ENCODE results near the gene PLEKHH2. TPM values are rescaled to one million over a fixed set of nuclear protein-coding genes. Genes with fewer than 3 reads are reported as not detected.
A peak's percentile ranks its signal among the peaks of the same experiment; 100 is the strongest.

Gene PLEKHH2
- total RNA-seq, 1 donor from 2014 or later: 39.3 TPM

DNA sequence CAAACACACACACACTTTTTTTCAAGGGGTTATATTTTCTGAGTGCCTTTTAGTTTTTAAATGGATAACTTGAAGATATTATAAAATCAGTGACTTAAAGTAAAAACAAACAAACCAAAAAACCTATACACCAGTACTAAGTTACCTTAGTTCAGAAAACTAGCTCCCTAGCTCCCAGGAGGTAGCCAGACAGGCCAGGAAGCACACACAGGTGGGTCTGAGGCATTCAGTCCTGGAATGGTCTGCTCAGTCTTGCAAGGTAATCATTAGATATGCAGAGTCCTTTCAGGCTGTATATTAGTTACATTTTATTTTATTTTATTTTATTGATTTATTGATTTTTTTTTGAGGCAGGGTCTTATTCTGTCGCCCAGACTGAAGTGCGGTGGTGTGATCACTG is 126.0 kb downstream of the PLEKHH2 start:
- no peak for DNase-seq

- DNase-seq: peak; percentile 79
Measured at GRCh38 chr2:43764086-43764705, 127.1 kb downstream of the PLEKHH2 start.

DNA sequence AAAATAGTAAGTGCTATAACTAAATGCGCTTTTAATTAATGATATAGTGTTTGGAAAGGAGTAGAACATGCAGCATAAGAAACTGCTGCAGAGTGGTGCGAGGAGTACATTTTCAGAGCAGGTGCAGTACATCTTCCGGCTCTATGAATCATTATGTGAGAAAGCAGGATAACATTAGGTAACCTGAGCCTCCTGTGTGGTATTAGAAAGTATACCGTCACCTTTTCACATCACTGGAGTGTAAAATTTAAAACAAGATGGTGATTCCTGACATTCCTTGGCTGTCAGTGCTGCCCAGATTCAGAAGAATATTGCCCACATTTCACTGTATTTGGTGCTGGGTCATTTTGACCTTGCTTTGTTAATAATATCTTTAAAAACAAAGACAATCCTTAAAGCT is 128.9 kb downstream of the PLEKHH2 start:
- no peak for DNase-seq

DNA sequence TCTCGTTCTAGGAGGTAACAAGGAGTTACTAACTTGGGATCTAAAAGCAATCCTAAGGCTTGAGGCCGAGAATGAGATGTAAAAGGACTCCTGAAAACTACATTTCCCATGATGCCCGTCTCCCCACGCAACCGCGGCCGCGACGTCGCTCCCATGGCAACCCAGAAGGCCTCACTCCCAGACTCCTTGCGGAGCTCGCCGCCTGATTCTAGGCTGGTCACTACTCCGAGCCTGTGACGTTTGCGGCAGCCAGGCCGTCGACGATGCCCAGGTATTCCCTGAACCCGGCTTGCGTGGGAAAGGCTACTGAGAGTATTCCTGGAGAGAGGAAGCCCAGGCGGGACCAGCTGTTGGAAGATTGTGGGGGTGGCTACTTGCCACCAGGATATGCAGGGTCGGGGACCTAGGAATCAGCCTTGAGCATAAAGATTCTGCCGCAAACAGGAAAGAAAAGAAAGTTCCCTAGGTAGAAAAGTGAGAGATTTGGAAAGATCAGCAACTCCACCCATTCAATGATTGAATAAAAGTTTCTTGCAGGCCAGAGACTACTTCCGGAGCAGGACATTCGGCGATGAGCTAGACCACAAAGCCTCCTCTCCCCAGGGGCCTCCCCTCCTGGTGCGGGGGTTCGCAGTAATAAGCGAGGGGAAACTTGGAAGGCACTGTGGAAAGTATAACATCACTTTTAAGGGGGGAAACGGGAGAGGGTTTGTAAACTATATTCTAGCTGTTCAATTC is 137.0 kb downstream of the PLEKHH2 start, which contains the start of gene DYNC2LI1:
Gene DYNC2LI1 (plus strand): TSS at position 164 of the 738 bp plus-strand sequence. CDS start 100 bp downstream, at position 264.
- peak; percentile 87 for DNase-seq

DNA sequence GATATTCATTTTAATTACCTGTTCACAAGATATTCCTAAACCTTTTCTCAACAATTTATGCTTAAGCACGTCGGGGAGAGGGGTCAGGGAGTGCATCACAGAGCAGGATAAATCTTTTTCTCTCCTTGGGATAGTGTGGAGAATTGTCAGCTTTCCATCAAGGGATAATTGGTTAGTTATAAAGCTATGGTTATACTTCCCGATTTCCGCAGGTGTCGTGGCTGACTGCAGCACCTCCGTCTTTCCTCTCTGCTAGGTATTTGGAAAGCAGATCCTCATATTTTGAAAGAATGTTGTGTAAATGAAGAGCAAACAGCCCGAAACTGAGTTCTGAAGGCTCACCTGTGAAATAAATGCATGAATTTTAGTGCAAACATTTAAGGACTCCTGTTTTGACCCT is 137.6 kb downstream of the PLEKHH2 start:
- DNase-seq: no peak

DNA sequence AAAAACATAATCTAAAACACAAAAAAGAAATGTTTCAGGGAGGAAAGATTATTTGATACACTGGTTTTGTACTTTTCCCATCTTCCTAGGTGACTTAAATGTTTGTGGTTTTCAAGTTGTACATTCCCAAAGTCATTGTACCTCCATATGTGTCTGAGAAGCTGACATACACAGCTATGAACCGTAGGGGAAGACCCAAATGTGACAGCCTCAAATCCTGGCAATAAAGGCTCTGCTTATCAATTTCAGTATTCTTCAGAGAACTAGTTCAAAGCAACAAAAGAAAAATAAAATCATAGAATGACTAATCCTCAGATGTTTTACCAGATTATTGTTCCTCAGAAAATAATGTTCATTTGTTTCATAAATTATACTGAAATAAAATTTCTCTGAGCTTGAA is 139.3 kb downstream of the PLEKHH2 start:
- no peak for DNase-seq

DNA sequence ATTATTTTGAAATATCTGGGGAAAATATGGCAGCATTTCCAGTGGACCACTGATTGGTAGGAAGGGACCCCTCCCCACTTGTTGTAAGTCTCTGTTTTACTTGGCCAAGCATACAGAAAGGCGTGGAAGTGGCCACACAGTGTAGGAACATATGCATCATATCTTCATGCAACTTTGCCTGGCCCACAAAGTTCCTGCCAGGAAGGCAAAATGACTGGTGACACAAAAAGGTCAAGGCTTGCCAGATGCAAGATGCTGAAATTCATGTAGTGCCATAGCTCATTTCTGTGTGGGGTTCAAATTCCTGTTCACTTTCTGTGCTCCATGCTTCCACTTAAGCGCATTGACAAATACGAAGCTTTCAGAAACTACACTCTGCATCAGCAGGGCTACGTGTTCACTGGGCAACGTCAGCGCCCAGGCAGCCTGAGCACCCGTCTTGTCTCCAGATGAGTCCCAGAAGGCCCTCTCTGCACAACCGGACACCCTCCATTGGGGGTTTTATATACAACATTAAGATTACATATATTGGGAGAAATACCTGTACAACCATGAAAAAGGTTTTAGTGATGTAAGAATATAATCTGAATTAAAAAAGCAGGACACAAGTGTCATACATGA is 140.4 kb downstream of the PLEKHH2 start:
- DNase-seq: no peak

GRCh38 chr2:43778233-43778632 is 141.2 kb downstream of the PLEKHH2 start:
- DNase-seq: no peak

DNA sequence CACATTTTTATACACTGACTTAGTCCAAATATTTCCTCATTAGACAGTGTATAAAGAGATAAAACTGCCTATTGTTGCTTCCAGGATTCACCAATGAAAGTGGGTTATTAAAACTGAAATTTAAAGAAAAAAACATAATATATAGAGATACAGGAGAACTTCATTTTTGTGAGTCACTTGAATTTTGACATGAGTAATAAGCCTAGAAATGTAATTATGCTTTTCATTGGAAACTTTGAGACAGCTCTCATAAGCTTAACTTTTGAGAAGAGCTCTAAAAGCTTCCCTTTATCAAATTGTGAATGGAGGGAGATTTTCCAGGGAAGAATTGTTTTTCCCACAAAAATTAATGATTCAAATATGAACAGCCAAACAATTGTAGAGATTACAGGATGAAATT is 150.8 kb downstream of the PLEKHH2 start:
- no peak for DNase-seq

DNA sequence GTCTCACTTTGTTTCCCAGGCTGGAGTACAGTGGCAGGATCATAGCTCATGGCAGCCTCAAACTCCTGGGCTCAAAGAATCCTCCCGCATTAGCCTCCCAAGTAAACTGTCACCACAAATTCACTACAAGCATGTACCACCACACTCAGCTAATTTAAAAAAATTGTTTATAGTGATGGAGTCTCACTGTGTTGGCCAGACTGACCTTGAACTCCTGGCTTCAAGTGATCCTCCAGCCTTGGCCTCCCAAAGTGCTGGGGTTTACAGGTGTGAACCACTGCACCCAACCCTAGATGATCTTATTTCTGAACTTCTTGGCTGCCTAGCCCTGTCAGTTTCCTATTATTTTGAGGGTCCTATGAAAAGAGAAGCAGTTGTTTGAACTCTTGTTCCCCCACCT is 151.6 kb downstream of the PLEKHH2 start:
- no peak for DNase-seq

GRCh38 chr2:43790147-43790546 is 153.1 kb downstream of the PLEKHH2 start:
- DNase-seq: no peak

DNA sequence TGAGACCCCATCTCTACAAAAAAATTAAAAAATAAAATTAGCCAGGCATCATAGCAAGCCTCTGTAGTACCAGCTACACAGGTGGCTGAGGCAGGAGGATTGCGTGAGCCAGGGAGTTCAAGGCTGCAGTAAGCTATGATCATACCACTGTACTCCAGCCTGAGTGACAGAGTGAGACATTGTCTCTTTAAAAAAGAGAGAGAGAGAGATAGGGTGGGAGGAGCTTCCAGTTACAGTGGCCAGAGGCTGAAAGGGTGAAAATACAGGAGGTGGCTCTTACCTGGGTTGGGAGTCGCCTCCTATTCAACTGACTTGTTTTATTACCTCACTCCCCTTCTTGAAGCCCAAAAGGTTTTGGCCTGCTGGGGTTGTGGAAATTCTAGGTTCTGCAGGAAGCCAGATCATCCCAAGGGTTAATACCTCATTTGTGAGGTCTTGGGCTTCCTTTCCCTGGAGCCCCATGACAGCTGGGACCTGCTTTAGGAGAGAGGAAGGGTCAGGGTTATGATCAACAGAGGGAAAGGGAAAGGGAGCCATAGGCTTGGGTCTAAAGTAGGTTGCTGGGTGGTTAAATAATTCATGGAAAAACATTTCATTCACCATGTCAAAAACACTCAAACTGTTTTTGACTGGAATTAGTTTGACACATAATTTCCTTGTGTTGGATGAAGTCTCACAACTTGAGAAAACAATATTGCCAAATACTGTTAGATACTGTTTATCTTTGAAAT is 154.1 kb downstream of the PLEKHH2 start:
- DNase-seq: no peak

DNA sequence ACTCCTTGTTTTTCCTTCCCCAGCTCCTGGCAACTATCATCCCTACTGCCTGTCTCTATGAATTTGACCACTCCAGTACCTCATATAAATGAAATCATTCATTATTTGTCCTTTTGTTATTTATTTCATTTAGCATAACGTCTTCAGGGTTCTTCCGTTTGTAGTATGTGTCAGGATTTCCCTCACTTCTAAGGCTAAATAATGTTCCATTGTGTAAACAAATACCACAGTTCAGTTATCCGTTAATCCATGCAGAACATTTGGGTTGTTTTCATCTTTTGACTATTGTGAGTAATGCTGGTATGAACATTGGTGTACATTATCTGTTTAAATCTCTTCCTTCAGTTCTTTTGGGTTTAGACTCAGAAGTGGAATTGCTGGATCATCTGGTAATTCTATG is 155.6 kb downstream of the PLEKHH2 start:
- no peak for DNase-seq

DNA sequence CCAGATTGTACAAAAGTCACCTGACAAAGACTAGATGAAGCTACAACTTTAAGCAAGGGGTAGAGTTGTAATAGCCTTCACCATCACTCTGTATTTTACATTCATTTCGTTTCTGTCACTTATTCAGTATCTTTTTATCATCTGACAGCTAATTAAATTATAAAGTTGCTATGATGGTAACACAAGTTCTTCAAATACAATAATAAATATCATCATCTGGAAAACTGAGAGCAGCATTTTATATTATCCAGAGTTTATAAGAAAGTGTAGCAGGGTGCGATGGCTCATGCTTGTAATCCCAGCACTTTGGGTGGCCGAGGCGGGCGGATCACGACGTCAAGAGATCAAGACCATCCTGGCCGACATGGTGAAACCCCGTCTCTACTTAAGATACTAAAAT is 157.9 kb downstream of the PLEKHH2 start:
- DNase-seq: no peak

DNA sequence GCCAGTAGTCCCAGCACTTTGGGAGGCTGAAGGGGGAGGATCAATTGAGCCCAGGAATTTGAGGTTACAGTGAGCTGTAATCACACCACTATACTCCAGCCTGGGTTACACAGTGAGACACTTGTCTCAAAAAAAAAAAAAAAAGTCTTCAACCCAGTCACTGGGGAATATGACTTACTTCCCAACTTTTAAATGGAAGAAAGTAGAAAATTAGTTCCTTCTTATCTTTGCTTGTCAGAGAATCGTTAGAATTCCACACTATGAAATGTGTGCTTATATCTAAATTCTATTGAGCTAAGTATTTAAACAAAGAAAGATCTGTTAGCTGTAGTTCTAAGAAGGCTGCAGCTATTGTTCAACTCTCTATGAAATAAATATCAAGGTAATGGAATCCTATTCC is 159.1 kb downstream of the PLEKHH2 start:
- DNase-seq: no peak

DNA sequence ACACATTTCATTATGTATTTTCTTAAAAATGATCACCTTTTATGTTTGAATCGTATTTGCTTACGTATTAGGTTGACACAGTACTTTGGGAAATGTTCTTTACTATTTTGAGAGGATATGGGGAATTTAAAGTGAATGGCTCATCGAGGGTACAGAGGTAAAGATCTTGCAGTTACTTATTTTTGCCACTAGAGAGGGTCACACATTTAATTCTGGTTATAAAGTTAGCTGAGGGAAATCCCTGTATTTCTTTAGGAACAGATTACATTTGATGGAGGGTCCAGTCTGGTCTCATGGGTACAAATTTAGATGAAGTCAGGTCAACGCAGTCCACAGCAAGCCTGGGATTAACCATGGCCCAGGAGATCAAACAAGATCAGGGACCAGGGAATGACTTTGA is 161.2 kb downstream of the PLEKHH2 start:
- DNase-seq: no peak

DNA sequence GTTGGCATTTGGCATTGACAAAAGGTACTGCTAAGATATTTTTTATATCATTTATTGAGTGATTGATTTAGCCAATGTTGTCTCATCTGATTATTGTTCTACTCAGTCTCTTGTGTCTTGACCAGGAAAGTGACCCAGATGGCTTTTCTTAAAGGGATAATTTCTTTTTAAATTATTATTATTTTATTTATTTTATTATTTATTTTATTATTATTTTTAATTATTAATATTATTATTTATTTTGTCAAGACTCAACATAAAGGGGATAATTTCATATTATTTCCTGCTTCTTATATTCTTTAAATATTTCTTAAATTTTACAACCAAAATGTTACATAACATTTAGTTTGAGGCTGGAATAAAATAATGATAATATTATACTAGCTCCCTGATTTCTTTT is 163.8 kb downstream of the PLEKHH2 start:
- no peak for DNase-seq

GRCh38 chr2:43802135-43802534 is 165.1 kb downstream of the PLEKHH2 start:
- DNase-seq: no peak

DNA sequence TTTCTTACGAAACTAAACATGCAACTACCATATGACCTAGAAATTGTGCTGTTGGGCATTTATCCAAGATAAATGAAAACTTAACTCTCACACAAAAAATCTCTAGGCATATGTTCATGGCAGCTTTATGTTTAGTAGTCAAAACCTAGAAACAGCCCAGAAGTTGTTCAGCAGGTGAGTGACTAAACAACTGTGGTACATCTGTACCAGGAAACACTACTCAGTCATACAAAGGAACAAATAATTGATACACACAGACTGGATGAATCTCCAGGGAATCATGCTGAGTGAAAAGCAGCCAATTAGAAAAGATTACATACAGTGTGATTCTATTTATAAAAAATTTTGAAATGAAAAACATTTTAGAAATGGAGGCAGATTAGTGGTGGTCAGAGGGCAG is 166.1 kb downstream of the PLEKHH2 start:
- DNase-seq: no peak

DNA sequence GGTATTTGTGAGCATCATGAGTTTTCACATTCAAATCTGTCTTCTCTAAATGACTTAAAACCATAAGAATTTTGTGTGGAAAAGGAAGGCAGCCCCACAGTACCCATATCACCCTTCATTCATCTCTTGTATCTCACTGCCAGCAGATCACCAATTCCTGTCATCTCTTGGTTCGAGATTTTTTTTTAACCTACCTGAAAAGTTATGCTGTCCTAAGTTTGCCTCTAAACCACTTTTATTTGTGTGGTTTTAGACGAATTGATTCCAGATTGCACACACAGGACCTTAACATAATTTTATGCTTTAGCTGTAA is 169.6 kb downstream of the PLEKHH2 start:
- DNase-seq: no peak

GRCh38 chr2:43810452-43810851 is 173.4 kb downstream of the PLEKHH2 start:
- DNase-seq: no peak

DNA sequence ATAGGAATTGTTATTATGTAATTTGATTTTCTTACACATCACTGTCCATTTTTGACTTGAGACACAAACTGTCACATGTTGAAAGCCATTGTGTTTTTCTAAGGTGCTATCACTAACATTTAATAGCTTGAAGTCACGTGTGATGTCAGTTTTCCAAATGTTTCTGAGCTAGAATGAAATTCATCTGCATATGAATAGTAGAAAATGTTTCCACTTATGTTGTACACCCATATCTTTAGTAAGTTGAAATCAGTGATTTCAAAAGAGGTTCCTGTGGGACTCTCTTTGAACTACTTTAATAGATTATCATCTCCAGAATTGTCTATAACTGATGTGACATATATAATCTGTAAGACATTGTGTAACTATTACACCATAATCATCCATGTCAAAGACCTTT is 173.8 kb downstream of the PLEKHH2 start:
- DNase-seq: no peak

- no peak for DNase-seq
Measured at GRCh38 chr2:43812006-43812405, 174.9 kb downstream of the PLEKHH2 start.
